Neuronal stem cell (in vitro differentiated cells): ENCODE results near the gene RASAL1.
A peak's percentile ranks its signal among the peaks of the same experiment; 100 is the strongest.

Experiments
- DNase-seq: peaks from one replicate; pipeline ENCODE4 v3.0.0-alpha.2; 2013; ENCODE audit warnings: low spot score
- H2AFZ ChIP-seq: one replicate; pipeline ENCODE4 v1.6.1; 2013; ENCODE audit warnings: mild to moderate bottlenecking, low read length, inconsistent platforms
- H2AK5ac ChIP-seq: 2 replicates; pipeline ENCODE4 v1.6.1; 2013; ENCODE audit warnings: low read depth, mild to moderate bottlenecking, inconsistent platforms, low read length, moderate library complexity, mixed read lengths
- H2BK120ac ChIP-seq: 2 replicates; pipeline ENCODE4 v1.6.1; 2013; ENCODE audit warnings: low read depth, mild to moderate bottlenecking, inconsistent platforms, low read length, moderate library complexity, mixed read lengths
- H2BK12ac ChIP-seq: one replicate; pipeline ENCODE4 v1.6.1; 2013; ENCODE audit warnings: low read length, inconsistent platforms
- H2BK15ac ChIP-seq: 2 replicates; pipeline ENCODE4 v1.6.1; 2013; ENCODE audit warnings: mild to moderate bottlenecking, low read length, inconsistent platforms, mixed read lengths
- H2BK5ac ChIP-seq: one replicate; pipeline ENCODE4 v1.6.1; 2013; ENCODE audit warnings: inconsistent platforms, mild to moderate bottlenecking, low read length, moderate library complexity
- H3K14ac ChIP-seq: one replicate; pipeline ENCODE4 v1.6.1; 2013; ENCODE audit warnings: low read length, inconsistent platforms
- H3K18ac ChIP-seq: 2 replicates; pipeline ENCODE4 v1.6.1; 2013; ENCODE audit warnings: low read length, inconsistent platforms
- H3K23ac ChIP-seq: 2 replicates; pipeline ENCODE4 v1.6.1; 2013; ENCODE audit warnings: low read depth, mild to moderate bottlenecking, mixed read lengths, low read length, inconsistent platforms; ENCODE audit not compliant: poor library complexity
- H3K27ac ChIP-seq: replicated peaks from 3 replicates; pipeline ENCODE4 v1.5.1; 2013; ENCODE audit warnings: low read length, inconsistent platforms
- H3K27me3 ChIP-seq, 3 experiments: 2 replicates each; pipeline ENCODE4 v1.6.1; 2013; ENCODE audit warnings: low read length in 3 of 3, mild to moderate bottlenecking in 2 of 3, inconsistent platforms in 1 of 3, low read depth in 1 of 3, mixed read lengths in 1 of 3, moderate library complexity in 1 of 3; ENCODE audit not compliant: control insufficient read depth in 3 of 3, insufficient read depth in 3 of 3
- H3K36me3 ChIP-seq, 2 donors: replicated peaks in 1 of 2; 2 replicates each; pipeline ENCODE4 v1.6.1; 2013; ENCODE audit warnings: low read length in 2 of 2; ENCODE audit not compliant: control insufficient read depth in 2 of 2, insufficient read depth in 2 of 2
- H3K4ac ChIP-seq: 2 replicates; pipeline ENCODE4 v1.6.1; 2013; ENCODE audit warnings: inconsistent platforms, mild to moderate bottlenecking, low read length, moderate library complexity
- H3K4me1 ChIP-seq, 2 donors: 1 replicate in 1 of 2; 2 replicates in 1 of 2; pipeline ENCODE4 v1.6.1; 2013; ENCODE audit warnings: low read length in 2 of 2, low read depth in 1 of 2; ENCODE audit not compliant: control insufficient read depth in 2 of 2, insufficient read depth in 1 of 2
- H3K4me2 ChIP-seq: one replicate; pipeline ENCODE4 v1.6.1; 2013; ENCODE audit warnings: mild to moderate bottlenecking, low read length, inconsistent platforms; ENCODE audit not compliant: insufficient read depth, poor library complexity, severe bottlenecking
- H3K4me3 ChIP-seq, 2 donors: 2 replicates each; pipeline ENCODE4 v1.5.1; 2013; ENCODE audit warnings: low read length in 2 of 2, mild to moderate bottlenecking in 2 of 2, inconsistent platforms in 1 of 2, moderate library complexity in 1 of 2
- H3K79me1 ChIP-seq: one replicate; pipeline ENCODE4 v1.6.1; 2013; ENCODE audit warnings: low read depth, mild to moderate bottlenecking, inconsistent platforms, low read length, moderate library complexity
- H3K9ac ChIP-seq: one replicate; pipeline ENCODE4 v1.6.1; 2013; ENCODE audit warnings: mild to moderate bottlenecking, low read depth, low read length, inconsistent platforms; ENCODE audit not compliant: poor library complexity
- H3K9me3 ChIP-seq, 2 donors: replicated peaks in 1 of 2; 2 replicates each; pipeline versions ENCODE3 to v1.6.1; 2013; ENCODE audit warnings: low read length in 2 of 2, mild to moderate bottlenecking in 2 of 2, inconsistent platforms in 1 of 2, low read depth in 1 of 2, mixed read lengths in 1 of 2, moderate library complexity in 1 of 2; ENCODE audit not compliant: control insufficient read depth in 2 of 2, insufficient read depth in 1 of 2
- H4K8ac ChIP-seq: one replicate; pipeline ENCODE4 v1.6.1; 2013; ENCODE audit warnings: low read depth, mild to moderate bottlenecking, inconsistent platforms, low read length, moderate library complexity
- H4K91ac ChIP-seq: one replicate; pipeline ENCODE4 v1.6.1; 2013; ENCODE audit warnings: low read length, low read depth, mild to moderate bottlenecking, inconsistent platforms; ENCODE audit not compliant: poor library complexity
- WGBS, 2 donors: extraction: QIAGEN DNeasy Blood & Tissue Kit; methylation state at CpG; one replicate each; pipeline ENCODE4 v1.1.7; 2013; ENCODE audit warnings: missing lambda C conversion rate in 2 of 2, mixed read lengths in 1 of 2; ENCODE audit not compliant: insufficient read length in 2 of 2, insufficient replicate concordance in 1 of 2; ENCODE audit errors: extremely low coverage in 2 of 2; 5-methylcytosine and 5-hydroxymethylcytosine counted together

The RASAL1 gene

DNA sequence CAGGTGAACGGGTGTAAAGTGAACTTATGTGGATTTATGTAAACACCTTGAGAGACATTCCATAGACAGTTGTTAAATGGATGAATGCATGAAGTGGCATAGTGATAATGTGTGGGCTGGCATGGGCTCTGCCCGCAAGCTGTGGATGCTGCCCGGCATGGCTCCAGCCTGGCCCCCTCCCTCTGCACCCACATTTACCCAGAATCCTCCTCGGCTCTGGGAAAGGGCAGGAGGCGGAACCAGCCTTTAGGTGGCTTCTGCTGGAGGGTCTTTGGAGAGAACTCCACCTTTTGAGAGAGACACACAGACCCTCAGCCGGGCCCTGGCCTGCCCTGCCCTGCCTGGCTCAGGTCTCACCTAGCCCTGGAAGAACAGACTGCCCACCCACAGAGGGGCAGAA is 18.7 kb downstream of the RASAL1 start:
- no peak overlapping the region for H3K4me2 ChIP-seq

DNA sequence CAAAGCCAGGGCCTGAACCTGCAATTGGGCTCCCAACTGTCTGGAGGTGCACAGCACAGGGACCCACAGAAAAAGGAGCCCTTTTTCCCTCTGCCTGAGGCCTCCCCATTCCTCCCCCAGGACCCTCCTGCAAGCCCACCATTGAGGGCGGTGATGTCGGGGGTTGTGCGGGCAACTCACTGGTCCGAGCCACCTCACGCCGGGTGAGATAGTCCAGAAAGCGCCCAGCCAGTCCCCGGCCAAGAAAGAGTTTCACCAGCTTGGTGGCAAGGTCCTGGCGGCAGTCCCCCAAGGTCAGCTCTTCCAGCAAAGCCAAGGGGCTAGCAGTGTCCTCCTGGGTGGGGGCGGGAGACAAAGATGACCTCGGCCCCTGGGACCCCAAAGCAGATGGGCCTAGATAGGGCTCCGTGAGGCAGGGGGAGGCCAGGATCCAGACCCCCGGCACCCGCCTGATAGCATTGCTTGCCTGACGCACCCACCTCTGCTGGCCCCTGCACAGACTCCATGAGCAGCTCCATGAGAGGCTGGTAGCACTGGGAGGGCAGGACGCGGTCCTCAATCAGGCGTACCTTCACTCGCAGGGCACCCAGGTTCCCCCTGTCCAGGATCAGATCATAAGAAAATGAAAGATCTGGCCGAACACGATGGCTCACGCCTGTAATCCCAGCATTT is 20.0 kb downstream of the RASAL1 start:
- Histone ChIP-seq H3K14ac (peak overlapping the region; percentile 21), H4K91ac (no peak overlapping the region), H3K27ac (no peak overlapping the region), H2AFZ (no peak overlapping the region), H3K4me1 (peaks cover 6 to 7% of the 10 kb centered on the region in 2 donors), H3K36me3 (no peaks in the 10 kb centered on the region), H2BK120ac (no peak overlapping the region), H2BK12ac (no peak overlapping the region), H3K23ac (no peak overlapping the region), H4K8ac (no peak overlapping the region), H3K9me3 (no peaks in the 10 kb centered on the region), H2AK5ac (peak overlapping the region; percentile 50), H3K4me2 (no peak overlapping the region), H2BK5ac (peak overlapping the region; percentile 36), H3K4me3 (no peak overlapping the region), H3K79me1 (no peaks in the 10 kb centered on the region), H3K27me3 (peaks cover 0 to 24% (median 0%) of the 10 kb centered on the region in 3 experiments), H2BK15ac (no peak overlapping the region), H3K9ac (no peak overlapping the region), H3K18ac (no peak overlapping the region), H3K4ac (no peak overlapping the region)
- WGBS, 2 donors: no CpG with 5 or more reads among the region's 22 CpGs
- no peak for DNase-seq

More for the DNA sequence above, 18.7 kb downstream of the RASAL1 start:
- H3K27ac ChIP-seq: no peak overlapping the region
- H2BK15ac ChIP-seq: no peak overlapping the region
- no peak overlapping the region for H3K4ac ChIP-seq
- H2AK5ac ChIP-seq: no peak overlapping the region
- H3K9ac ChIP-seq: no peak overlapping the region
- no CpG with 5 or more reads among the region's 6 CpGs for WGBS, 2 donors
- DNase-seq: no peak
- H3K9me3 ChIP-seq: no peaks in the 10 kb centered on the region
- H3K36me3 ChIP-seq: no peaks in the 10 kb centered on the region
- peak overlapping the region; percentile 73 for H2AFZ ChIP-seq
- no peak overlapping the region for H2BK5ac ChIP-seq
- no peak overlapping the region for H3K18ac ChIP-seq
- no peak overlapping the region for H4K8ac ChIP-seq
- H3K27me3 ChIP-seq: peaks cover 0 to 24% (median 0%) of the 10 kb centered on the region in 3 experiments
- H3K4me1 ChIP-seq: peaks cover 6 to 7% of the 10 kb centered on the region in 2 donors
- H2BK12ac ChIP-seq: no peak overlapping the region
- no peak overlapping the region for H3K23ac ChIP-seq
- no peak overlapping the region for H3K14ac ChIP-seq
- no peak overlapping the region for H2BK120ac ChIP-seq
- no peaks in the 10 kb centered on the region for H3K79me1 ChIP-seq
- H4K91ac ChIP-seq: no peak overlapping the region
- H3K4me3 ChIP-seq: no peak overlapping the region

DNA sequence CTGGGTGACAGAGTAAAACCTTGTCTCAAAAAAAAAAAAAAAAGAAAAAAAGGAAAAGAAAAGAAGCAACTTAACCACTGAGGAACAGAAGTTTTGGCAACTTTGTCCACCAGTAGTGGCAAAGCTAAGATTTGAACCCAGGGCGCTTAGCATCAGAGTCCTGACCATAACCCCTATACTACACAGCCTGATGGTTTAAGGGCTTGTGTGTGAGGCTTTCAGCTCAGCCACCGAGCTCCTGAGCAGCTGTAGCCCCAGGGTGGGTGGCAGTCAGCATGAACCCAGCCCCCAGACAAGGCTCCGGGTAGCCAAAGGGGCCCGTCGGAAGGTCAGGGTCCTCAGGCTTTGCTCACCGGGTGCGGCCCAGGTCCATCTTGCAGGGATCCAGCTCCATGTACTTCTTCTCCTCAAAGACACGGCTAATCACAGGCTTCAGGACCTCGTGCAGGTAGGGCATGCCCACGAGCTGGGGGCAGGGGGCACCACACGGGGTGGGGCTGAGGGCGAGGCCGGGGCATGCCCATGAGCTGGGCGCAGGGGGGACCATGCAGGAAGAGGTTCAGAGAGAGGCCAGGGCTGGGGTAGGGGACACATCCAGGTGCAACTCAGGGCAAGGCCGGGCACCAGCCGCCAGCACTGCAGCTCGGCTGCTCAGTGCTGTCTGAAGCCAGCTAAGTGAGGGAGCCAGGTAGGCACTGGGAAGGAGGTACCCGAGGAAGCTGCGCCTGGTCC is 20.9 kb downstream of the RASAL1 start:
- H2BK12ac ChIP-seq: no peak overlapping the region
- no peak overlapping the region for H3K4ac ChIP-seq
- H3K4me1 ChIP-seq: no peaks in the 10 kb centered on the region
- H3K79me1 ChIP-seq: no peaks in the 10 kb centered on the region
- no CpG with 5 or more reads among the region's 19 CpGs for WGBS, 2 donors
- no peaks in the 10 kb centered on the region for H3K9me3 ChIP-seq
- H3K4me3 ChIP-seq: no peak overlapping the region
- no peak overlapping the region for H2AFZ ChIP-seq
- DNase-seq: no peak
- H2BK120ac ChIP-seq: no peak overlapping the region
- H3K27ac ChIP-seq: no peak overlapping the region
- no peak overlapping the region for H3K14ac ChIP-seq
- H4K8ac ChIP-seq: no peak overlapping the region
- peaks cover 0 to 24% (median 0%) of the 10 kb centered on the region in 3 experiments for H3K27me3 ChIP-seq
- peak overlapping the region; percentile 49 for H2BK15ac ChIP-seq
- no peak overlapping the region for H2BK5ac ChIP-seq
- peak overlapping the region; percentile 30 for H4K91ac ChIP-seq
- H3K18ac ChIP-seq: no peak overlapping the region
- no peak overlapping the region for H3K9ac ChIP-seq
- H2AK5ac ChIP-seq: peak overlapping the region; percentile 21
- H3K36me3 ChIP-seq: no peaks in the 10 kb centered on the region
- no peak overlapping the region for H3K4me2 ChIP-seq
- H3K23ac ChIP-seq: no peak overlapping the region

DNA sequence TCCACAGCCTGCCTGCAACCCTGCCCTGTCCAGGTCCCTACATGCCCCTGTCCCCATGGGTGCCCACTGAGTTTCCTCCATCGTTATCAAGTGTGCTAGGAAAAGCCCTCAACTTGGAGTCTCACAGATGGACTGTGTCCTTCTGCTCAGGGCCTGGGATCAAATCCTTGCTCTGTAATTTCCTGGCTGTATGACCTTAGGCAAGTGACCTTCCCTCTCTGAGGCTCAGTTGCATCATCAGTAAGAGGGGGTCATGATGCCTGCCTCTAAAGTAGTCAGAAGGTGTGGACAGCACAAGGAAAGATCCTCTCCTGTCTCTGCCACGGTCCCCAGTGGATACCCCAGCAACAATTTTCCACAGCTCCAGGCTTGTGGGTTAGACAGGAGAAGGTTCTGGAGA is 22.2 kb downstream of the RASAL1 start:
- Histone ChIP-seq H4K91ac (no peak overlapping the region), H3K4me2 (no peak overlapping the region), H2BK5ac (no peak overlapping the region), H3K36me3 (no peaks in the 10 kb centered on the region), H3K79me1 (no peaks in the 10 kb centered on the region), H3K9me3 (no peaks in the 10 kb centered on the region), H2BK15ac (peak overlapping the region; percentile 20), H3K27me3 (peaks cover 0 to 24% (median 0%) of the 10 kb centered on the region in 3 experiments), H2AFZ (no peak overlapping the region), H3K4me1 (no peaks in the 10 kb centered on the region), H3K4ac (no peak overlapping the region), H2BK12ac (no peak overlapping the region), H3K9ac (no peak overlapping the region), H3K23ac (no peak overlapping the region), H3K27ac (no peak overlapping the region), H3K18ac (no peak overlapping the region), H2AK5ac (peak overlapping the region; percentile 28), H3K14ac (no peak overlapping the region), H4K8ac (no peak overlapping the region), H2BK120ac (no peak overlapping the region), H3K4me3 (no peak overlapping the region)
- no peak for DNase-seq
- no CpG with 5 or more reads among the region's 2 CpGs for WGBS, 2 donors
